ENCODE results near the gene EXOC1. TPM values are rescaled to one million over a fixed set of nuclear protein-coding genes. Genes with fewer than 3 reads are reported as not detected.

The EXOC1 gene
- total and polyA plus RNA-seq, 4 donors = 4.2 to 18.0 (median 8.5) TPM

- TF ChIP-seq ATF3 (IDR thresholded peaks at IDR 0.05) (no peak), HNF4A (conservative IDR thresholded peaks at IDR 0.05) (no peak), YY1 (IDR thresholded peaks at IDR 0.05) (no peak), RXRA (IDR thresholded peaks at IDR 0.05) (no peak), RAD21 (IDR thresholded peaks at IDR 0.05) (no peak)
These were observed 78.4 kb downstream of the EXOC1 start (continued) for GRCh38 chr4:55931833-55932232.

GRCh38 chr4:55932511-55932910 is 79.1 kb downstream of the EXOC1 start:
- TF ChIP-seq FOXA2 (IDR thresholded peaks at IDR 0.05) = no peak
- no peak for TF ChIP-seq RAD21 (IDR thresholded peaks at IDR 0.05)
- no peak for TF ChIP-seq NR2F2 (IDR thresholded peaks at IDR 0.05)
- TF ChIP-seq YY1 (IDR thresholded peaks at IDR 0.05) = no peak
- no peak for TF ChIP-seq TAF1 (conservative IDR thresholded peaks at IDR 0.05)
- no peak for TF ChIP-seq SP1 (IDR thresholded peaks at IDR 0.05)
- no peak for TF ChIP-seq CTCF (IDR thresholded peaks at IDR 0.05; ENCODE audit: low read depth, low read length, missing input control)
- no peak for TF ChIP-seq HNF4G (IDR thresholded peaks at IDR 0.05)
- TF ChIP-seq HNF4A (conservative IDR thresholded peaks at IDR 0.05) = no peak
- TF ChIP-seq GABPA (IDR thresholded peaks at IDR 0.05 in 1 of 2, conservative IDR thresholded peaks at IDR 0.05 in 1 of 2) = no peak
- no peak for TF ChIP-seq ATF3 (IDR thresholded peaks at IDR 0.05)
- TF ChIP-seq FOXA1 (IDR thresholded peaks at IDR 0.05) = no peak
- no peak for TF ChIP-seq ZBTB33 (IDR thresholded peaks at IDR 0.05)
- TF ChIP-seq RXRA (IDR thresholded peaks at IDR 0.05) = no peak
- no peak for TF ChIP-seq REST (IDR thresholded peaks at IDR 0.05)
- no peak for TF ChIP-seq EGR1 (IDR thresholded peaks at IDR 0.05; ENCODE audit: low read depth in 2 of 2)
- no peak for TF ChIP-seq MAX (IDR thresholded peaks at IDR 0.05)
- TF ChIP-seq JUND (IDR thresholded peaks at IDR 0.05) = no peak
- WGBS = 91% methylated on average over 3 of the region's 3 CpGs

More at GRCh38 chr4:55932511-55932910, 79.1 kb downstream of the EXOC1 start:
- H3K4me1 ChIP-seq (ENCODE audit: control insufficient read depth in 4 of 4, insufficient read depth in 4 of 4, low read length in 3 of 4) = no peaks in the 10 kb centered on the region
- peaks cover 0 to 3% (median 0%) of the 10 kb centered on the region in 4 donors for H3K27me3 ChIP-seq (ENCODE audit: control insufficient read depth in 4 of 4, insufficient read depth in 4 of 4, low read length in 3 of 4)
- no peak overlapping the region for H3K27ac ChIP-seq (ENCODE audit: low read depth in 1 of 2, low read length in 2 of 2)
- no peak overlapping the region for H3K9ac ChIP-seq (ENCODE audit: low read depth in 1 of 2, low read length in 2 of 2)
- no peaks in the 10 kb centered on the region for H3K36me3 ChIP-seq (ENCODE audit: control insufficient read depth in 4 of 4, insufficient read depth in 3 of 4, low read depth in 1 of 4, low read length in 3 of 4)
- H3K4me3 ChIP-seq (ENCODE audit: low read depth in 1 of 3, low read length in 3 of 3) = no peak overlapping the region
- peaks cover 0 to 9% (median 5%) of the 10 kb centered on the region in 4 donors for H3K9me3 ChIP-seq (ENCODE audit: control insufficient read depth in 4 of 4, low read length in 3 of 4)
- no peak for DNase-seq (ENCODE audit: low spot score)

Measured in liver (tissue), 9 donors.